NCI-H187 treated with DMSO at 0.1 percent for 48 hours (cell line): ENCODE measurements around the gene PCNX2.
"Not testable (repeated sequence)": the region's sequence is repeated elsewhere in the genome, so short reads cannot be mapped to it uniquely, and the experiment has no call there.

ENCODE experiments used
- DNase-seq: peaks from one replicate; lab custom pipeline; 2025; lab: John Stamatoyannopoulos, UW

The PCNX2 gene

DNA sequence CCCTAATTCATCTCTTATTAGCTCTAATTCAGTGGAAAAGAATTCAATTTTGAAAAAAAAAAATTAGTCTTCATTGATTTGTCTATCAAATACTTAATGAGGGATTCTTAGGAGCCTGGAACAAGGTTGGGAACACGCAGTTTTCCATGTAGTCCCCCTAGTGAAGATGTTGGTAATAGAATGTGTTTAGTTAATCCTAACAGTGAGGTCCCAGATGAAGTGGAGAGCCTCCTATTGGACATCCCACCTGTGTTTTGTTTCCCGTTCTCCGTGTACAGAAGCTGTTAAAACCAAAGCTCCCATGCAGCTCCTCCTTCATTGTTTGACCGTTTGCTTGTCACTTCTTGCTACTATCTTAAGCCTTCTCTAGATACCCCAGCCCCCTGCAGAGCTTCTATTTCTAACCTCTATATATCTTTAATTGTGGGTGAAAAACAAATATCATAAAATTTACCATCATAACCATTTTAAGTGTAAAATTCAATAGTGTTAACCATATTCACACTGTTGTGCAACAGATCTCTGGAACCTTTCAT is 67.5 kb downstream of the PCNX2 start:
- DNase-seq = no peak

DNA sequence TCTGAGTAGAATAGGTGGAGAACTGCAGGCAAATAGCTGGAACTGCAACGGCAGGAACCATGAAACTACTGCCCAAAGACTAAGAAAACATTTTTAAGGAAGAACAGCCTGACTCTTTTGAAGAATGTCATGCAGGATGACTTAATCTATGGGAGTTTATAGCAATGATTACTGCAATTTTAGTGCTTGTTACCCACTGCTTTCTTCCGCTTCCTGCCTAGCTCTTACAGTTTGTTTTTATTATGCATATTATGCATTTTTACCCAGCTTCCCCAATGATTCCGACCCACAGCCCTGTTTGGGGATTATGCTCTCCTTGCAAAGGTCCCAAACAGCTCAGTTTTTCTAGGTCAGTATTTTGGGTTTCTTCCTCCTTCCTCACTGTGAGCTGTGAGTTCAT is 71.2 kb downstream of the PCNX2 start:
- DNase-seq = no peak

DNA sequence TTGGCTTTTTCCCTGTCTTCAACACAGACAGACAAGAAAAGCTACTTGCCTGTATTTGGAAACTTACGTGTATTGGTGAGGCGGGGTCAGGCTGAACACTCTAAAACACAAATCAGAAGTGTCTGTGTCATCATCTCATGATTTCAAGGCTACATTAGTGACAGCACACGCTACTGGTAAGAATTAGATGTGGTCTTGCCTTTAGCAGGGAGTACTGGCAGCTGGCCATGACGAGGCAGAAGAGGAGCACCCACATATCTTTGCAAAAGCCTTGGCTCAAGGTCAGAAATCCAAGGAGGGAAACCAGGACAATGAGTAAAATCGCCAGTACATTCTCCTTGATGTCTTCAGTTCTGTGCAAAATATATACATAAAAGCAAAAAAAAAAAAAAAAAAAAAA is 77.7 kb downstream of the PCNX2 start:
- no peak for DNase-seq

DNA sequence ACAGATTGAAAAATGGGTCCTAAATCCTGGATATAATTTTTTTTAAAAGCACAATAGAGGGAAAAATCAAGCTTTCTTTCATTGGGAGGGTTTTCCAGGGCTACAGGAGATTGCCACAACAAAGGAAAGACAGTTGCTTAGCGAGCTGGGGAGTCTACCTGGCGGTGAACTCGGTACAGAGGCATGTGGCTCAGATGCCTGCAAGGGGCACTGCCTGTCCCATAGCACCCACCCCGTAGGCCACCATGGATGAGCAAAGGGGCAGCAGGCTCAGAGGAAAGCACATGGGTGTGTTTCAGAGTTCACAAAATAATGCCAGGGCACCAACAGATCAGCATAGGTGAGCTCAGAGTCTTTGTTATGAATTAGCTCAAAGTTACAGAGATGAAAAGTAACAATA is 79.5 kb downstream of the PCNX2 start:
- no peak for DNase-seq

DNA sequence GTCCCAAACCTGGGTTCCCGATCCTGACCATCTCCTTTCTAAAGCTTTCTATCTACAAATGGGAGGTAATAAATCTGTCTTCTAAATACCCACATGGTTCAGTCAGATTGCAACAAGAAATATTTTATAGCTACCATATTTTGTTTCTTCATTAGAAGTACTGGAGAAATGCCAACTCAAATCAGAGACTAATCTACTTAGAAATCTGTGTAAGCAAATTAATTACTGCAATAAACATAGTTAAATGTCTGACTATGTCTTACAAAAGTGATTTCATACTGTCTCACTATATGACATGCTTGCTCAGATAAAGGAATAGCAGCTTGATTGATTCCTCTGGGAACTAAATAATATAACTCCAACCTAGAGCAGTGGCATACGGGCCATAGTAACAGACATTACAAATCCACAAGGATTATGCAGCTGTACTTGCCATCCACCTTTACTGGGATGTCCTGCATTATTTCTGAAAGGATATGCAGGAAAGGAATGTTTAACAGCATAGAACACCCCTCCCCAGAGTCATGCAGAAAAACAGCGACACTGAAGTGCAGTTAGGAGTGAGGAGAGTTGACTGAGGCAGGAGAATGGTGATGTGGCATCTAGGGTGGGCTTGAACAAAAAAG is 80.3 kb downstream of the PCNX2 start:
- DNase-seq = no peak

DNA sequence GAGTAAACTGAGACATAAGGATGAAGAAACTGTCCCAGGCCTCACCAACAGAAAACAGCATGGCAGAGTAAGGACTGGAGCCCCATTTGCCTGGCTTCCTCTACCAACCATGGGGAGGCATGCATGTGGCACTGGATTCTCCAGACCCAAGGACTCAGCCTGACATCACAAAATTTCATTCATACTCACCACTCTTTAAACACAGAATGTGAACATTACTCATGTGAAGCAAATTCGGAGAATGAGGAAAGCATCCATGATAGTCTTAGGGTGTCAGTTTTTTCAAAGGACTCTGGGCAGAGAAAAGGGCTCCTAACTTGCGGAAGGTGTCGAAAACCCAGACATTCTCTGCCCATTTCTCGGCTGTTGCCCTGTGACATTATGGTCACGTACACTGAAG is 83.9 kb downstream of the PCNX2 start:
- no peak for DNase-seq

DNA sequence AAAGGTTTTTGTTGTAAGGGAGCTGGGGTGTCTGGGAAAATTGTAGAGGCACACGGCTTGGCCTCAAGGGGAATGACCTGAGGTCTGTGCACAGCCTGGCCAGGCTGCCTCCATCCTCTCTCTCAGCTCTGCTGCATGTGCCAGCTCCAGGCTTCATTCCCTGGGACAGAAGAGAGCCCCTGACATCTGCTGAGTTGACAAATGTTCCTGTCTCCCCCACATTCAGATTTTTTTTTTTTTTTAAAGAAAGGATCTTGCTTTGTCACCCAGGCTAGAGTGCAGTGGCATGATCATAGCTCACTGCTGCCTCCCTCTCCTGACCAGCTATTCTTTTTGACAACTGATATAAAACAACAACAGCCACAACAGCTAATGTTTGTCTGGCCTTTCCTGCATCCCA is 84.4 kb downstream of the PCNX2 start:
- no peak for DNase-seq

DNA sequence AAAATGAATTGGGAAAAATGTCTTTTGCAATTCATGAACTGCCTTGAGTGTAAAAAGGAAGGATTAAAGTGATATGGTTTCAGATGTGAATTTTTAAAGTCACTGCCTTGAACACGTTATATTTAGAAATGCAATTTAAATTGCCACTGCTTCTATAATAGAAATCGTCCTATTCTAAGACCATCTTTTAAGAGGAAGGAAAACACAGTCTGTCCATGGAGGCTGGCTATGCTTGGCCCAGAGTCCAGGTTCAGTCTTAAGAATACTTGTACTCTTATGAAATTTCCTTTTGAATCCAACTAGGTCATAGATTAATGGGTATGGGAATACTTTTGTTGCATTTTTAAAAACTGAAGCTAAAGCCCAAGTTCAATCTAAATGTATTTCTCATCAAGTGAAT is 86.0 kb downstream of the PCNX2 start:
- no peak for DNase-seq

DNA sequence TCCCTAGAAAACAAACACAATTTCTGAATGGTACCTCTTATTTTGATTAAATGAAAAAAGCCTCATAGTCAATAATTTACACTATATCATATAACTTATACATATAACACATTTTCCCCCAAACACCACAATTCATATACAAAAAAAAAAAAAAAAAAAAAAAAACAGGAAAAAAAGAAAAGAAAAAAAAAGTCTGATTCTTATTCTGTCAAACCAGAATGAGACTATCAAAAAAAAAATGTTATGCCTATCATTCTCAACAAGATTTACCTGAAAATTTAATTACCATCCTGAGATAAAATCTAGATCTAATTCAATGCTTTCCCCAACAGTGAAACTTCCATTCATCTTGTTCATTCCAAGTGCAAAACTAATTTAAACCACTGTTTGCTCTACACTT is 86.8 kb downstream of the PCNX2 start:
- DNase-seq = no peak

DNA sequence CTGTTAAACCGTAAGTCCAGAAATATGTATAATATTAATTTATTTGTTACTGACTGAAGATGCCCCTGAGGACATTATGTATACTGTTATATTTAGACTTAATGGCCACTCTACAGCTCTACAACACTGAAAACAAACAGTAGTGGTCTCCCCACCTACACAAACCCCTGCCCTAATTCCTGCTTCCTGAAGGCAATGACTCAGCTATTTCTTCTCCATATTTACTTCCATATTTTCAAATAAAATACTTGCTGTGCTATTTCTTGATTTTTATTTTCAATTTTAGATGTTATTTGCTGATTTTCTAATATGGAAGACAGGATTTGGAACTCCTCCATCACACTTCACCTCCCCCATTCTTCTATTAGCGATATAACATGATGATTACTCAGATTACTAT is 97.6 kb downstream of the PCNX2 start:
- DNase-seq = no peak

DNA sequence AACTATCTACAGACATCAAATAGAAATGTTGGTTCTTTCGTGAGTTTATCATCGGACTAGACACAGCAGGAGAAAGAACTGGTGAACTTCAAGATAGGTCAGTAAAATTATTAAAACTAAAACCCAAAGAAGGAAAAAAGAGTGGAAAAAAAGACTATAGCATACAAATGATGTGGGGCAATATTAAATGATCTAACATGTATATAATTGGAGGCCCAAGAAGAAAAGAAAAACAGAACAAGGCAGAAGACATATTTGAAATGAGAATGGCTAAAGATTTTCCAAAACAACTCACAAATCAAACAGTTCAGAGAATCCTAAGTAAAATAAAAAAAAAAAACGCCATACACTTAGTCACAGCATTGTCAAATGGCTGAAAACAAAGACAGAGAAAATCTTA is 101.8 kb downstream of the PCNX2 start:
- no peak for DNase-seq

DNA sequence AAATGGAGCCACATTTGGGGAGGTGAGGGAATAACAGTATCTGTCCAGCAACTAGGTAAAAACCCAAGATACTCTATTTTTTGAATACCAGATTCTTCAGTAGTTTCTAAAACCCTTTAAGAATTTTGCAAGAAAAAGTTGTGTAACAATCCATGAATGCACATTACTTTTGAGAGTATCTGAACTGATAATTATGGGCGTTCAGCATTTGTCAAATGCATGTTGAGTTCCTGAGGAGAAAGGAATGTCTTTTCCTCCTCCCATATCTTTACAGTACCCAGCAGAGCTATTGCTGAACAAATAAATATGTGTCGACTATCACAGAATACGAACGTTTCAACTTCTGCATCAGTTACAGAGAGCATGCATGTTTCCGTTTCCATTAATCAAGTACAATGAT is 104.5 kb downstream of the PCNX2 start:
- DNase-seq = no peak

DNA sequence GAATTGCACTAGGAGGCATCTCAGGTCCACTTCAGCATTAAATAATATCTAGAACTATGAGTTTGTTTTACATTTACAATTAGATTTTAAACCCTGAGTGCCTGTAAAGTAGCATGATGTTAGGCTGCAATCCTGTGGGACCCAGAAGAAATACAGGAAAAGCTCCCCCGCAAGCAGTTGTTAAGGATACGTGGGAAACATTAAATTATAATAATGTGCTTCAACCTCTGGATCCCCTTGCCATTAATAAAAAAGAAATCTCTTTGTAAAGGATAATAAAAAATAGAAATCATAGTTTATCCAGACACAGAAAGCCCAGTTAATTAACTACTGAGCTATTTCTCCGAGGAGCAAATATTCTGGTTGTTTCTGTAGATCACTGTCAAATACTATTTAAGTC is 106.0 kb downstream of the PCNX2 start:
- no peak for DNase-seq

DNA sequence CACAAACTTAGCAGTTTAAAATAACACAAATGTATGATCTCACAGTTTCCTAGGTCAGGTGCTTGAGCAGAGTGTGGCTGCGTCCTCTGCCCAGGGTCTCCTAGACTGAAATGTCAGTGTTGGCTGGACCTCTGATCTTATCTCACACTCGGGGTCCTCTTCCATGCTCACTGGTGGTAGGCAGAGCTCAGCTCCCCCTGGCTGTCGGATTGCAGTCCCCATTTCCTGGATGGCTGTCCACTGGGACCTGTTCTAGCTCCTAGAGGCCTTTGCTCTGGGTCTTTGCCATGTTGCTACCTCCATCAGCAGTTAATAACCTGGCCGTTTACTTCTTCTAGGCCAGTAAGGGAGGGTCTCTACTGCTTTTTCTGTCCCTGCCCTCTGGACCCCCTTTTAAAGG is 107.5 kb downstream of the PCNX2 start:
- no peak for DNase-seq

DNA sequence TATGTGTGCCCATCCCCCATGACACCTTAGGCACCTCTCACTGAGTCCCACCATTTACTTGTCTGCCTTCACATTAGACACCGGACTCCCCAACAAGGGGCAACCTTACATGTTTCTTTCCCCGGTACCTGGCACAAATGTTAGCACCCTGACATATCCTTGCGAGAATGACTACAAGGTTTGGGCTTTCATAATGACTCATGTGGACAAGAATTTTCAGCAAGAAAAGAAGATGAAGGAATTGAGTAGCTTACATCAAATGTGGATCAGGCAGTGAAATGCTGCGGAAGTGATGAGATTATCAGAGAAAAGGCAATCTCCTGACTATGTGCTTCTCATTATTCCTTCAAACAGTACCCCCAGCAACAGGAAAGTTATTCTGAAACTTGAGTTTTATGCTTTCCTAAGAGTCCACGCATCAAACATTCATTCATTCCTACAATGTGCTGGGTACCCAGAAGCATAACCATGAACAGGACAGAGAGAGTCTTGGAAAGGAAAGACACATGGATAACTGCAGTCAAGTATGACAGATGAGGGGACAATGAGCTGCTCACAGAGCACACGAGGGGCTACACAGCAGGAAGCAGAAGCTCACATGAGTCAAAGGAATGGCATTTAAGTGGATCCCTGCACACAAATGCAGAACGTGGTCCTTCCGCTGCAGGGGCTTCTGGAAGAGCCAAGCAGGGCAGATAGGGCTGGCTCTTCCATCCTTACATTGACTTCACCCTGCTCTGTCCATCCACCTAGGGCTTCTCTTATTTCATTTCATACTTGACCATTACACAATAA is 112.1 kb downstream of the PCNX2 start:
- no peak for DNase-seq

DNA sequence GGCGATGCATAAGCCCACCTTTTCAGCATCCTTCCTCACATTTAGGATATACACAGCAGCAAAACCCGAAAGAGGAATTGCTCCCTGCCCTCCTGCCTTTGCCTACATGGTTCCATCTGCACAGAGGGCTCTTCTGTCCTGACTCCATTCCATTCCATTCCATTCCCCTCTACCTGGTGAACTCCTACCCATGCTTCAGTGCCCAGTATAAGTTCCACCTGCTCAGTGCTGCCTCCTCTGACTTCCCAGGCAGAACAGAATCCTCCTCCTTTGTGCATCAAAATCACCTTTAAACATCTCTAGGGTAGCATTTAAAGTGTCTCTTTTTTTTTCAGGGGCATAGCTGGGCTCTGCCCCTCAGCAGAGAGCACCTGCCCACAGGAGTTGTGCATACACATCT is 112.9 kb downstream of the PCNX2 start:
- no peak for DNase-seq

DNA sequence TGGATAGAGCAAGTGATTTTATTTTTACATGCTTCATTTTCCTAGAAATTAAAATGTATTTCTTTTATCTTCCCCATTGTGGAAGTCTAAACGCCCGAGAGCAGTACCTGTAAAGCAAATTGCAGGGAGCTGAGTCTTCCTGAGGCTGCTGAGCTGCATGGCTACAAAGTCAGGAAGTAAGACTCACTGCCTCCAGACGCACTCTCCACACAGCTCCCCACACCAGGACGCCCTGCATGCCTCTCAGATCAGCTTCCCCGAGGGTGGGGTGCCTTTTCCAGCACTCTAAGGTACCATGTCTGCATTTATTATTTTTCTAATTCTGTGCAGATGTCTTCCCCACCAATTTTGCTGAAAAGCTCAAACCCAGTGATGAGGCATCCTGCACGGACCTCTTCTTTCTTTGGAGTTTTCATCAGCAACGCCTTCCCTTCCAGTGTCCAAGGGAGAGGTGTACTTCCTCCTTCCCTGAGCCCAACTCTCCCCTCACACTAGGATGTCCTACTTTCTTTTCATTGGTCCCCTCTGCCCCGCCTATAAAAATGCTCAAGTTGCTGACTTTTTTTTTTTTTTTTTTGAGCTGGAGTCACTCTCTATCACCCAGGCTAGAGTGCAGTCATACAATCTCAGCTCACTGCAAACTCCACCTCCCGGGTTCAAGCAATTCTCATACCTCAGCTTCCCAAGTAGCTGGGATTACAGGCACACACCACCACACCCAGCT is 114.7 kb downstream of the PCNX2 start:
- DNase-seq = no peak

DNA sequence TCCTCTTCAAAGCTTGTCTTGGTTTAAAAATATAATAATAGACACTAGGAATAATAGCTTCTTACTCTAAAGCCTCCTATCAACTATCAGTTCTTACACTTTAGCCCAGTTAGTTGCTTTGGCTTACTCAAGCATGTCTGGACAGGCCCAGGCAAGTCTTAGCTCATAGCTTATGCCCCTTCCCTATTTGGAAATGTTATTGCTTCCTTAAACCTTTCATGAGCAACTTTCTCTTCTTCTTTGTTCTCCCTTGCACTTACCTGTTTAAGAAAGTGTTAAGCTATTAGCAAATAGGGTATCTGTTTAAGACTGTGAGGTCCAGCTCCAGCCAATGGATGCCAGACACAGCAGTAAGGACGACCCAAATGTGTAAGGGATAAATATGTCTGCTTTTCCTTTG is 115.9 kb downstream of the PCNX2 start:
- not testable (repeated sequence) for DNase-seq

DNA sequence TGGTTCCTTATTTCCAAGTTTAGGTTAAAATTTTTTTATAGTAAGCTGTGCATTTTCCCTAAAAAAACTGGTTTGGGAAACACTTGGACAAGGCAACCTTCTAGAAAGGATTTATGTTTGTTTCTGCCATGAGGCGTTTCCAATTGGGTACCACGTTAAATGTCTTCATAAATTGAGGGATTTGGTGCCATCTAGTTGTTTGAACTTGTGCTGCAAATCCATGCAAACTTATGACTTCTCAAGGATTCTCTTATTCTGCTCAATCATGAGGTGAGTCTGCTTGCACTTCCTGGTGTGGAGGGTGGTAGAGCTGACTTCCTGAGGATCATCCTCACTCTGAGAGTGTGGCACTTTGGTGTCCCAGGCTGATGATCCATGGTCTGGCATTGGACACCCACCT is 123.3 kb downstream of the PCNX2 start:
- no peak for DNase-seq

DNA sequence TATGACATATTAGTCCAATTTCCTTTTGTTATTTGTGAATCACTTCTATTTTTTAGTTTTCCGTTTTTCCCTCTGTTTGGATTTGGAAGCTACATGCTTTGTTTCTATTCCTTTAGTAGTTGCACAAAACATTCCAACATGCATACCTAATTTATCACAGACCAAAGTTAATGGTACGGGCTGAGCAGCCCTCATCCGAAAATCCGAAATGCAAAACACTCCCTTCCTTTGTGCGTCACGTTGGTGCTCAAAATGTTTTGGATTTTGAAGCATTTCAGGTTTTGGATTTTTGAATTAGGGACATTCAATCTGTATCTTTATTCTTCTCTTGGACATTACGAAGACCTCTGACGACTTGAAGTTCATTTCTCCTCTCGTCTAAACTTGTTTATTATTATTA is 124.8 kb downstream of the PCNX2 start:
- DNase-seq = no peak

DNA sequence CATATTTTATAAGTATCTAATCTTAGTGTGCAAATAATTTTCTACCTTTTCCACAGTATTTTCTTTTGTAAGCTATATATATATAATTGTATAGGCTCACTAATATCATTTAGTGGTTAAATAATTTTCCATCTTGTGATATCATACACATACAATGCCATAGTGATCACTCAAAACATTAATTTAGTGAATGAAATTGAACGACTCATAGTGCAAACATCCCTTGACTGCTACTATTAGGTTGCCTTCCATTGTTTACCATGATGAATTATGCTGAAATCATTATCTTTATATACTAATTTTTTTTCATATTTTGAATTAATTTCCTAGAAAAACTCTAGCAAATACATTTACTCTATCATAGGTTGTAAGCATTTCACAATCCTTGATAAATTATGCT is 127.1 kb downstream of the PCNX2 start:
- no peak for DNase-seq

DNA sequence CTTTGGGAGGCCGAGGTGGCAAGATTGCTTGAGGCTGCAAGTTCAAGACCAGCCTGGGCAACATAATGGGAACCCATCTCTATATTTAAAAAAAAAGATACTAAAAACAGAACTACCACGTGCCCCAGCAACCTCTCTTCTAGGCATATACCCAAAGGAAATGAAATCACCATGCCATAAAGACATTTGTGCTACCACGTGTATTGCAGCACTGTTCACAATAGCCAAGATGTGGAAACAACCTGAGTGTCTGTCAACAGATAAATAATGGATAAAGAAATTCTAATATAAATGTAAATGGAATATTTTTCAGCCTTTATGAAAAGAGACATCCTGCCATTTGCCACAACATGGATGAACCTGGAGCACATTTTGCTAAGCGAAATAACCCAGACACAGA is 128.6 kb downstream of the PCNX2 start:
- no peak for DNase-seq

DNA sequence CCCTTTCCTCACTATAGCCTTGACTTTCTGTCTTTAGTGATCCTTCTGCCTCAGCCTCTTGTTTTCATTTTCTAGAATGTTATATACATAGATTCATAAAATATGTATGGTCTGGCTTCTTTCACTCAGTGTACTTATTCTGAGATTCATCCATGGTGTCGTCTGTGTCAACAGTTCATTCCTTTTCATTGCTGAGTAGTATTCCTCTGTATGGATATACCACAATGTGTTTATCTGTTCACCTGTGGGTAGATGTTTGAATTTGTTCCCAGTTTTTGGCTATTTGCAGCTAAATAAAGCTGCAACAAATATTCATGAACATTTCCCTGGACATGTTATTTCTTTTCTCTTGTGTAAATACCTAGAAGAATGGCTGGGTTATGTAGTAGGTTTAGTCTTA is 131.8 kb downstream of the PCNX2 start:
- DNase-seq = no peak
